ENCODE measurements around the gene ERI2.
"Not testable (repeated sequence)": the region's sequence is repeated elsewhere in the genome, so short reads cannot be mapped to it uniquely, and the experiment has no call there.

Gene ERI2

GRCh38 chr16:20818929-20819585 is 12.8 kb upstream of the ERI2 start:
- DNase-seq (ENCODE audit: low read depth in 2 of 2): no peak

- no peak for DNase-seq (ENCODE audit: low read depth in 2 of 2)
These were observed 8.5 kb upstream of the ERI2 start for GRCh38 chr16:20814784-20815183.

GRCh38 chr16:20812510-20812909 is 6.2 kb upstream of the ERI2 start:
- DNase-seq (ENCODE audit: low read depth in 2 of 2): no peak

DNA sequence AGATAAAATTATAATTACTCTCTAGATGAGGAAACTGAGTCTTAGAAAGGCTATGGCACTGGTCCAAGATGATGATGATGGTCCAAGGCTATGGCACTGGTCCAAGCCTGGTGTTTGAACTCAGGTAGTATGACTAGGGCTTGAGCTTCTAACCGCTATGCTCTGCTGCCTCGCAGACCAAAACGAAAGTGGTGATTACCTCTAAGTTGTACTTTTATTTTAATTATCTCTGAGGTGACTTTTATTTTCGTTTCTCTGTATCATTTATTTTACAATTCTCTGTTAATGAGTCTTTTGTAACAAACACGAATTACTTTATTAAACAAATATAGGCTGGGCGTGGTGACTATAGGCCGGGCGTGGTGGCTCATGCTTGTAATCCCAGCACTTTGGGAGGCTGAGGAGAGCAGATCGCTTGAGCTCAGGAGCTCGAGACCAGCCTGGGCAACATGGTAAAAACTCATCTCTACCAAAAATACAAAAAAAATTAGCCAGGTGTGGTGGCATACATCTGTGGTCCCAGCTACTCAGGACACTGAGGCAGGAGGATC is 5.7 kb upstream of the ERI2 start:
- DNase-seq (ENCODE audit: low read depth in 2 of 2): no peak

DNA sequence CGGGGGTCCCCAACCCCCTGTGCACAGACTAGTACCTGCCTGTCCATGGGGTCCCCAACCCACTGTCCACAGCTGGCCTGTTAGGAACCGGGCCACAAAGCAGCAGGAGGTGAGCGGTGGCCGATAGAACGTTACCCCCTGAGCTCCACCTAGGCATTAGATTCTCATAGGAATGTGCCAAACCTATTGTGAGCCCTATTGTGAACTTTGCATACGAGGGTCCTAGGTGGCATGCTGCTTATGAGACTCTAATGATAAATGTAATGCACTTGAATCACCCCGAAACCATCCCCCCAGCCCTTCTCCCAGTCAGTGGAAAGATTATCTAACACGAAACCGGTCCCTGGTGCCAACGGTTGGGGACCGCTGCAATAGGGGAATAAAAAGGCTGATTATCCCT is 1.6 kb upstream of the ERI2 start:
- DNase-seq (ENCODE audit: low read depth in 2 of 2): no peak

DNA sequence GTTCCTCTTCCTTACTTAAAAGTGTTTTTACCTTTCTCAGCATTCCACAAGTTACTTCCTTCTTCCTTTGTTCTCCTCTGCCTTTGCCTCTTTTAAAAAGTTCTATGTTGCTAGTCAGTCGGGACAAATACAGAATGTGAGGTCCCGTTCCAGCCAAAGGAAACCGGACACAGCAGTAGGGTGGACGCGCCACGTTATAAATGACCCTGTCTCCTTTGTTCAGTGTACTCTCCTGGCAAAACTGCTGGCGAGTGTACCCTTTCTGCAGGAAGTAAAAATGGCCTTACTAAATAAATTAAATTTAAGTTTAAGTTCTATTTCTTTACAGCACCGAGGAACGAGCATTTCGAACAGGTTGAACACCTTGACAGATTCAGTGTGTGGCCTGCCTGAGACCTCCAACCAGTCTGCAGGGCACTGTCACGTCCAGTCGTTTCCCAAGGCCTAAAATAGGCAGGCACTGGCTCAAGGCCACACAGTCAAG is 546 bp downstream of the ERI2 start:
- not testable (repeated sequence) for DNase-seq (ENCODE audit: low read depth in 2 of 2)

GRCh38 chr16:20803561-20804214 is 2.6 kb downstream of the ERI2 start:
- no peak for DNase-seq (ENCODE audit: low read depth in 2 of 2)

DNA sequence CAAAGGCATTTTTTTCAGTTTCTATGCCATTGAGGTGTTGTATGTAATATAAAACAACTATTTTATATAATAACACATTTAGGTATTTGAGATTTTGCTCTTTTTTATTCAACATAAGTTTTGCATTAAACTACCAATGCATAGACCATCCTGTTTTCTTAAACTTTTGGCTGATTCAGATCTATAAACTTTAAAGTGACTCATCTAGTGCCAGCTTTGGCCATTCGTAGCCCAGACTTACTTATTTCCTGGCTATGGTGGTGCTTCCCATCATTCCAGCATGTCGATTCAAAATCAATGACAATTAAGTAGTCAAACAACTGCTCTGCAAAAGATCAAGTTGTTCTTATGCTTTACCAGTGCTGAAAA is 3.1 kb downstream of the ERI2 start:
- DNase-seq (ENCODE audit: low read depth in 2 of 2): no peak

DNA sequence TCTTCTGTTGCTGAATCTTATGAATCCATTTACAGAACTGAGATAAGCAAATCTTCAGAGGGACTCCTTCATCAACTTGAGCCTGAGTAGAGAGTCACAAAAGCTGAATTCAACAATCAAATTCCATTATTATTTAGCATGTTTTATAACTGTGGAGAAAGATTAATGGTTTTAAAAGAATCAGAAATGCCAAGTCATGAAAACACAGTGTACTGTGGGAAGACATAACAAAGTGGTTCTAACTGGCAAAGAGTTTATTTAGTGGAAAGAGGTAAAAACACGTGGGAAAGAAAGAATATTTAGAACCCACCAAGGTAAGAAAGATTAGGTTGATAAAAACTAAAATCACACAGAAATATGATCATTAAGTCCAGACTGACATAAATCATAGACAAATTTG is 5.0 kb downstream of the ERI2 start:
- DNase-seq (ENCODE audit: low read depth in 2 of 2): no peak

GRCh38 chr16:20799599-20799998 is 6.7 kb downstream of the ERI2 start:
- DNase-seq (ENCODE audit: low read depth in 2 of 2): no peak

DNA sequence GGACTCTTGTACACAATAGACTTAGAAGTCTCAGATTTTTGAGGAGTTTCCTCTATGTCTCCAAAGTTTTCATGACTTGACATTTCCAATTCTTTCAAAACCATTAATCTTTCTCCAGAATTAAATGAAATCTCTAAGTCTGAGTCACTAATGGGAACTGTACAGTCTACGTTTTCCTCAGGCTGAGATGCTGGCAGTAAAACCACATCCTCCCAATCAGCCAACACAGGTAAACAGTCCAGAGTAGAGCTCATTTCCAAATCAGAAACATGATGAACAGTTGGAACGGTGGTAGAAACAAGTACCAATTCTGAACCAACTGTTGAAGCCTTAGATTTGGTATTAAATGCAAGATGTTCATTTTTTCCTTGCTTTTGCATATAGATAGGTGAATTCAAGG is 7.9 kb downstream of the ERI2 start:
- DNase-seq (ENCODE audit: low read depth in 2 of 2): no peak

DNA sequence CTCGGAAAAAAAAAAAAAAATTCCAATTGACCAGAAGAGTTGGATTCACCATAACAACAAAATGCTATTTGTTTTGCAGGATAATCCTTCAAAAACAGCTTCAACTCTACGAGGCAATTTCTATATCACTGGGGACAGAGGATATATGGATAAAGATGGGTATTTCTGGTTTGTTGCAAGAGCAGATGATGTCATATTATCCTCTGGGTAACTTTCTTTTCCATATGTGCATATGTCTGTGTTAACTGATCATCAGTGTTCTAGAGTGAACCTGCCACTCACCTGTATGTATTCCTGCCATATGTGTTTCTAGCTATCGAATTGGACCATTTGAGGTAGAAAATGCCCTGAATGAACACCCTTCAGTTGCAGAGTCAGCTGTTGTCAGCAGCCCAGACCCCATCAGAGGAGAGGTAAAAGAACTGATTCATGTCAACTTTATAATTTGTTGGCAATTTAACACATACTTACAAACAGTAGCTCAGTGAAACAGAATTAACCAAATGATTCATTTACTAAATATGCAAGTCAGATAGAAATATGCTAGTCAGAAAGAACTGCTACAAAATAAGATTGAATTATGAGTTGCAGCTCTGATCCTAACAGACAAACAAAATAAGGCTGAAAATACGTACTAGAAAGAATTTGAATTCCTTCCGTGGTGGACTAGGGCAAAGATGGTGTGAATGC is 14.2 kb downstream of the ERI2 start:
- no peak for DNase-seq (ENCODE audit: low read depth in 2 of 2)

- DNase-seq (ENCODE audit: low read depth in 2 of 2): no peak
These were observed 17.1 kb downstream of the ERI2 start for GRCh38 chr16:20789130-20789529.

DNA sequence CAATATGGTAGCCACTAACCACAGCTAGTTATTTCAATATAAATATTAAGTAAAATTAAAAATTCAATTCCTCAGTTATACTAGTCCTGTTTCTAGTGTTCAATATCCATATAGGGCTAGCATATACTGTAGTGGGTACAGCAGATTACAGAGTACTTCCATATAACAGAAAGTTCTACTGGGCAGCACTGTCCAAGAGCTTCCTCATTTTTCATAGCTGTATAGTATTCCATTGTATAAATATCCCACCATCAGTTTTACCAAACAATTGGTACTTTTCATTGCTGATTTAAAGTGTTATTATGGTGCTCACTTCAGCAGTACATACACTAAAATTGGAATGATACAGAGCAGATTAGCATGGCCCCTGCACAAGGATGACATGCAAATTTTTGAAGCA is 22.1 kb downstream of the ERI2 start:
- no peak for DNase-seq (ENCODE audit: low read depth in 2 of 2)

DNA sequence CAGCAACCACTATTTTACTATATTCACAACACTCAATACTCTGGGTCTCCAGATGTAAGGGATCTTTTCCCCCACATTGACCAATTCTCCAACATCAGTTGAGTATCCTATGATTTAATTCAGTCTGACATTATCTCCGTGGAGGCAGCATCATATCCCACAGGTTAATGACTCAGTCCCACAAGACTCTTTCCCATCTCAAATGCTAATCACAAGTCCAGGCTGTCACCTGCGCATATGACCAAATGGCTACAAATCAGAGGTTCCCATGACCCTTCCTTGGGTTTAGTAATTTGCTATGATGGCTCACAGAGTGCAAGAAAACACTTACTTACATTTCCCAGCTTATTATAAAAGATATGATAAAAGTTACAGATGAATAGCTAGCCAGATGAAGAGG is 23.8 kb downstream of the ERI2 start:
- DNase-seq (ENCODE audit: low read depth in 2 of 2): no peak

DNA sequence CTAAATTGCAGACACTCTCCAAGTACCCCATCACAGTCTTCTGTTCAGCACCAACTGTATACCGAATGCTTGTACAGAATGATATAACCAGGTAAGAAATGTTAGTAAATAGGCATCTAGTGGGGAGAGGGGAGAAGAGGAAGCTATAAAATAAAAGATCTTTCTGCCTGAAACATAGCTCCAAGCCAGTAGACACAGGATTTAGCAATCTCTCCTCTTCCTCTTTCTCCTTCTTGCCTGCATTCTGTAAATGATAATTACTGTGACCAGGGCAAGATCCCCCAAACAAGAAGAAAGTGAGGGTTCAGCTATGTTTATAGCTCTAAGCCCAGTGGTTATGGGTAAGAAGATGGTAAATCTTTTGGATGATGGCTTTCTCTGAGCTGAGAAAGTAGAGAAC is 24.6 kb downstream of the ERI2 start:
- no peak for DNase-seq (ENCODE audit: low read depth in 2 of 2)

DNA sequence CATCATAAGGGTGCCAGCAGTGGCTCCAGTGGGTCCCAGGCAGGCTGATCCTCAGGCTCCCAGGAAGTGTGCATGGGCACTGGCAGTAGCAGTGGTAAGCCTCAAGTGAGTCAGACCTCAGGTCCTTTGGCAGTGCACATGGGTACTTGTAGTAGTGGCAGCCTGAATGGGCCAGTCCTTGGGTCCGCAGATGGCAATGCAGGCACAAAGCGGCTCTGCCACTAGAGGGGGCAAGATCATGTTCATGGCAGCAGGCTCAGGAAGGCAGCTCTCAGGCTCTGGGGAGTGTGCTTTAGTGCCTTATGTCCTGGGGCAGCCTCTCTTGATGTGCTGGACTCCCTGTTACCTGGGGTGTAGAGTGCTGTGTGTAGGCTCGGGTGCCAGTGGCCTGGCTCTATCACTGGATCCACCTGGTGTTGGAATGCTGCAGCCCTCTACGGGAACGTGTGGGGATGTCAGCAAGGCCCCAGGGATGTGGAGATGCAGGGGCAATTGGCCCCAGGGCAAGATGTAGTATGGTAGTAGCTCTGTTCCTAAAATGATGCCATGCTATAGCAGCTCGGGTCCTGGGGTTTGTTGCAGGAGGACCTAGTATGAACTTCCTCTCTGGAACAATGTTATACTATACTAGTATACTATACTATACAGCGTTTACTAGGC is 31.4 kb downstream of the ERI2 start:
- peak; percentile 4 to 12 for DNase-seq (ENCODE audit: low read depth in 2 of 2)

DNA sequence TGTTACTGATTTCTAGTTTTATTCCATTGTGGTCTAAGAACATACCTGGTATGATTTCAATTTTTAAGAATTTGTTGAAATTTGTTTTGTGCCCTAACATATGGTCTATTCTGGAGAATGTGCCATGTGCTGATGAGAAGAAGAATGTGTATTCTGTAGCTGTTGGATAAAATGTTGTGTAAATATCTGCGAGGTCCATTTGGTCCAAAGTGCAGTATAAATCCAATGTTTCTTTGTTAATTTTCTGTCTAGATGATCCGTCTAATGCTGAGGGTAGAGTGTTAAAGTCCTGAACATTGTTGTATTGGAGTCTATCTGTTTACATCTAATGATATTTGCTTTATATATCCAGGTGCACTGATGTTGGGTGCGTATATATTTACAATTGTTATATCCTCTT is 32.6 kb downstream of the ERI2 start:
- no peak for DNase-seq (ENCODE audit: low read depth in 2 of 2)

DNA sequence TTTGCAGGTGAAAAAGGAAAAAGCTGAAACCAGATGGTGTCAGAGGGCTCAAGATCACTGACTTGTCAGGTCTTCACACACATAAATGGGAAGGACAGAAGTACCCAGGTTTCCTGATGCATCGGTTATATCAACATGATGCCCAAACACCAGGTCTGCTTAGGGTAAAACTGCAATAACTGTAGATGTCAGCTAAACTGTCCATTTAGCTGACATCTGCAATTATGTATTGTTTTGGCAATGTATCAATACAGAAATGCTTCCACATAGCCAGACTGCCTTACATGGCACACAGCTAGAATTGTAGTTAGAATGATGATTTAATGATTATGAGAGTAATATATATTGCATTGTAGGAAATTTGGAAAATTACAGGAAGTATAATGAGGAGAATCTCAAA is 37.5 kb downstream of the ERI2 start:
- no peak for DNase-seq (ENCODE audit: low read depth in 2 of 2)

- DNase-seq (ENCODE audit: low read depth in 2 of 2): no peak
These were observed 38.2 kb downstream of the ERI2 start for GRCh38 chr16:20768121-20768520.

- no peak for DNase-seq (ENCODE audit: low read depth in 2 of 2)
These were observed 38.7 kb downstream of the ERI2 start for GRCh38 chr16:20767577-20767976.

- no peak for DNase-seq (ENCODE audit: low read depth in 2 of 2)
These were observed 40.0 kb downstream of the ERI2 start for GRCh38 chr16:20766294-20766693.

Measured in stimulated activated CD8-positive, alpha-beta memory T cell treated with anti-CD3 and anti-CD28 coated beads, Interleukin-7, amount 100 ng/mL, for 4 hours (primary cell).